GDM1 (cell line): Measurements from ENCODE around the gene SLC26A1.
"Not testable (repeated sequence)": the region's sequence is repeated elsewhere in the genome, so short reads cannot be mapped to it uniquely, and the experiment has no call there.

Experiments
- DNase-seq: peaks from one replicate; lab custom pipeline; 2025; lab: John Stamatoyannopoulos, UW

The SLC26A1 gene

DNA sequence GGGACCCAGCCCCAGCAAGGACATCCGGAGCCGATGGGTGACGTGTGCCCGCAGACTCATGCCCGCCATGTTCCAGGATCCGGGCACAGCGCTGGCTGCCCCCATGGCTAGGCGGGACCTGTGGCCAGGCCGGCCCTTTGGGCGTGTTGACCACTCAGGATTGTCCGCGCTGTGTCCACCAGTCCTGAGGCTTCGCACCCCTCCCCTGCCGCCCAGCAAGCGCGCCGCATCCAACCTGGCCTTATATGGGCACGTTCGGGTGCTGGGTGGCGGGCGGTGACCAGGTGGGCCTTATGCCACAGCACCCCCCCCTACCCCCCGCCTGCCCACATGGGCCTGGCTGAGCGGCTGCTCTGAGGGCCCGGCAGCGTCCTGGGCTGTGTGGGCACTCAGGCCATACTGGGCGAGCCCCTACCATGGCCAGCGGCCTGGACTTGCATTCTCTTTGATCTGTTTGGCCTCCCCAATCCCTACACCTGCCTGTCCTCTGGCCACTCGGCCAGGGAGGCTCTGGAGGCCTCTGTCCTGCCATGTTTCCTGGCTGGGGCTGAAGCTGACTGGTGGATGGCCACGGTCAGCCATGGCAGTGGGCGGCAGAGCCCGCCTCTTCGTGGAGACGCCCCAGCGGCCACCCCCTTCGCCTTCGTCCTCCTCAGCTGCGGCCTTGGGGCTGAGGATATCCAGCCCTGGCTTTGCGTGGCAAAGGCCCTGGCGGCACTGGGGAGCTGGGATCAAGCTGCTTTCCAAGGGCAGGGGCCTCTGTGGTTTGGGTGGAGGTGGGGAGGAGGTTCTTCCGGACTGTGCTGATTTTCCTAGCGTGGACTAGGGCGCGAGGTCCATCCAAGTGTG is 20.2 kb upstream of the SLC26A1 start:
- no peak for DNase-seq

DNA sequence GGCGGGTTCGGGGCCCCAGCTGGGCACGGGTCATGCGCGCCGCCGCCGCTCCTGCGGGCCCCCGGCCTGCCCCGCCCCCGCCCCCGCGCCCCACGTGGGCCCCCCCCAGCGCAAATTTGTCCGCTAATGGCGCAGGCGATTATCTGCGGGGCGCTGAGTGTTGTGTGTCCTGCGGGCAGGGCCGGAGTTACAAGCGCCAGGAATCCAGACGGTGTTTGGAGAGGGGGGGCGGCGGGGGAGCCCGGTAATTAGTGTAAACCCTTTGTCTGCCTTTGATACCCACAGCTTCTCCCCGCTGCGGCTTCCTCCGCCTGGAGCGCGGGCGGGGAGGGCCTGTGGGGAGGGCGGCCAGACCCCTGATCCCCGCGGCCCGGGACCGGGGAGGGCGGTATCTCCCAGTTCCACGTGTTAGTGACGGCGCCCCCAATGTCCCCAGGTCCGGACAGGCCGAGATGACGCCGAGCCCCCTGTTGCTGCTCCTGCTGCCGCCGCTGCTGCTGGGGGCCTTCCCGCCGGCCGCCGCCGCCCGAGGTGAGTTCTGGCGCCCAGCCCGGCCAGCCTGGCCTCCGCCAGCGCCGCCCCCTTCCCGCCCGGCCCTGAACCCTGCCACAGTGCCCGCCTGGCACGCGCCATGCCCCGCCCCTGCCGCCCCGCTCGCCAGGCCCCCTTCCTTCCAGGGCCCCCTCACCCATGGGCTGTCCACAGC is 19.0 kb upstream of the SLC26A1 start:
- no peak for DNase-seq

DNA sequence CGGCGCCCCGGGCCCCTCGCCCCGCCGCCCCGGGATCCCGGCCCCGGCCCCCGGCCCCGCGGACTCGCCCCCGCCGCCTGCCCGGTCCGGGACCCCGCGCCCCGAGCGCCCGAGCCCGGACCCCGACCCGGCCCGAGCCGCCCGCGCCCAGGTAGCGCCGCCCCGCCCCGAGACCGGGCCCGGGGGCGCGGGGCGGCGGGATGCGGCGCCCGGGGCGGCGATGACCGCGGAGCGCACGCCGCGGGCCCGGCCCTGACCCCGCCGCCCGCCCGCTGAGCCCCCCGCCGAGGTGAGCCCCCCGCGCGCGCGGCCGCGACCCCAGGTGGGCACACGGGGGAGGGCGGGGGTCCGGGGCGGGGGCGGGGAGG is 18.4 kb upstream of the SLC26A1 start:
- DNase-seq: no peak

DNA sequence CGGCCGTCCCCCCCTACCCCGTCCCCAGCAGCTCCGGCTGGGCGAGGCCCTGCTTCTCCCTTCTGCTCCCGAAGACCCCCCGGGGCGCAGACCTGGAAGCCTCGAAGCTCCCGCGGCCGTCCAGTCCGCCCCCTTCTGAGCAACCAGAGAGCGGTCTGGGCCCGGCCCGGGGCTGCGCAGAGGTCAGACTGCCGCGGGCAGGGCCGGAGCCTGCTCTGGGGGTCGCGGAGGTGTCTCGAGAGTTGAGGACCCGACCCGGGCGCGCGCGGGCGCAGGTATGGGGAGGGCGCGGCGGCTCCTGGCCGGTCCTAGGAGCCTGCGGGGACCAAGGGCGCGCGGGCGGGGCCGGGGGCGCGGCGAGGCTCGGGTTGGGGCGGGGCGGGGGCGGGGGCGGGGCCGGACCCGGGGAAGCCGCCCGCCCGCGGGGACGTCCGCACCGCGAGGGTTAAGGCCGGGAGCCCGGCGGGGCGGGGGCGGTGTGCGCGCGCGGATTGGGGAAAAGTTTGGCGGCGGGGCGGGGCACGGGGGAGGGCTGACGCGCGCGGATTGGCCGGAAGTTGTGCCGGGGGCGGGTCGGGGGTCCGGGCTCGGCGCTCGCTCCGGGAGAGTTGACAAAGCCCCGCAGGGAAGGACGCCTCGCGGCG is 17.9 kb upstream of the SLC26A1 start, which contains the start of gene FGFRL1:
Gene FGFRL1 (plus strand): TSS at position 605 of the 644 bp plus-strand sequence. CDS start 860 bp downstream, outside the sequence.
- peak; percentile 78 for DNase-seq

DNA sequence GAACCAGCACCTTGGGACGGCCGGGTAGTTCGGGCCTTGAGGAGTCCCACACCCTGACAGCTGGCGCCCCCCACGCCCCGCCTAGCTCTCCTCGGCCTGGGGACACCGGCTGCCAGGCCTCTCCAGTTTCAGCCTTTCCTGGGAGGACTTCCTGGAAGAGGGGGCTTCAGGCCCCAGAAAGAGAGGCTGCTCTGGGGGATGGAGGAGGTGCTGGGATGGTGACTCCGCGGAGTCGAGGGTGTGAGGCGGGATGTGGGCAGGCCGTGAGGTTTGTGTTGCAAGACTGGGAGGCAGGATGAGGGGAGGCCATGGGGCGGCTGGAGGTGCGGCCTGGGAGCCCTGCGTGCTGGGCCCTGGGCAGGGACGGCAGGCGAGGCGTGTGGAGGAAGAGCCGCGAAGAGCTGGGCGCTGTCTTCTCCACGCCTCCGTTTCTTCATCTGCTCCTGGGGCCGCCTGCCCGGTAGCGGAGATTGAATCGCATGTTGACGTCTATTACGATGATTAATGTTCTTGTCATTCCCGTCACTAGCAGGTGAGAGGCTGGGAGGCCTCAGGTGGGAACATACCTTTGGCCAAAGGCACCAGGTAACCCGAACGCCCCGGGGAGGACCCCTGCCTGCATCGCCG is 17.3 kb upstream of the SLC26A1 start:
- peak; percentile 16 for DNase-seq

DNA sequence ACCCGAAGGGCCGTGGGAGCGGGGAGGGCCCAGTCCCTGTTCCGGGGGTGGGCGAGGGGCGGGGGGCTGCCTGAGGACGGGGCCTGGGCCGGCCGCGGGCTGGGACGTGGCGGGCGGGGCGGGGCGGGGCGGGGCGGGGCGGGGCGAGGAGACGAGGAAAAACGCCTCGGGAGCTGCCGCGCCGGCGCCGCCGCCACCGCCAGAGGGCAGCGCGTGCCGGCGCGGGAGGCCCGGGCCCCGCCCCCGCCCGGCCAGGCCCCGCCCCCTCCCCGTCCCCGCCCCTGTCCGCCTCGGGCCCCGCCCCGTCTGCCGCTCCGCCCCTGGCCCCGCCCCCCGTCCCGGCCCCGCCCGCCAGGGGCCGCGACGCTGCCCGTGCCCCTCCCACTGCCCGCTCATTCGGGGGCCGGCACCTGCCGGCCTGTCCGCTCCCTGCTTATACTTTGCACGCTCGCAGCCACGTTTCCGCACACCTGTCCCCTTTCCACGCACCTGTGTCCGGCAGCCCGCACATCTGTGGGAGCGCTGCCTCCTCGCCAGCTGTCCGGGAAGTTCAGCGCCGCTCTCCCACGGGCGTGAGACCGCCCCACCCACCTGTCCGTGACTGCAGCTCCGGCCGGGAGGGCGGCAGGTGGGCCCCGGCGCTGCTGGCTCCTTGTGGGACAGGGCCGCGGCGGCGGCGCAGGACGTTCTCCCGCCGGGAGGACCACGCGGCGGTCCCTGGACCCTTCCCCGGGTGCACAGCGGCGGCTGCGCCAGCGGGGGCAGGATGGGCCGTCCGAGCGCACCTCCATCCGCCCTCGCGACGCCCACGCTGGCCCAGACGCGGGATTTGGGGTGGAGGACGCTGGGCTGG is 16.6 kb upstream of the SLC26A1 start:
- DNase-seq: peak; percentile 39

DNA sequence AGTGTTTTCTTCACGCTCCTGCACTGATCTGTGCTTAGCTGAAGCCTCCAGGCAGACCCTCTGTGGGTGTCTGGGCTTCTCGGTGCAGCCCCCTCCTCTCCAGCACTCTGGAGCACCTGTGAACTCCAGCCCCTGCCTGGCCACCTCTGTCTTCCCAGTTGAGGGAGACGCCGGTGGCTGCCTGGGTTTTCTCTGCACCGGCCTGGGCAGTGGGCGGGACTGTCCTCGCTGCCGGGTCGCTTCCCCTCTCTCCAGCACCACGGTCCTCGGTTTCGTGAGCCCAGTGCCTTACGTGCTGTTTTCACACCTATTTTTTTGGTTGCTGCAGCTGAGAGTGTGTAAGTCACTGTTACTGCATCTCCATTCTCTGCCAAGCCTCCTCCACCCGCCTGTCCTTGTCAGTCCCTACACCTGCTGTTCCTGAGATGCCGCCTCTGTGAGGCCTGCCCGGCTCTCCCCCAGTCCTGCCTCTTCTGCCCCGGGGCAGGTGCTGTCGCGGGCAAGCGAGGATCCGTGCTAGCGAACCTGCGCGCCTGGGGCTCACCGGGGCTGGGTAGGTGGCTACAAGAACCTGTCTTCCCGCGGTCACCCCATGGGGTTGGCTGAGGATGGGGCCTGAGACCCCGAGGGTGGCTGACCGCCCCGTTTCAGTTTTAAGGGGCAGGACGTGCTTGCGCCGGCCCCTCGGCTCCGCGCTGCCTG is 15.8 kb upstream of the SLC26A1 start:
- no peak for DNase-seq

DNA sequence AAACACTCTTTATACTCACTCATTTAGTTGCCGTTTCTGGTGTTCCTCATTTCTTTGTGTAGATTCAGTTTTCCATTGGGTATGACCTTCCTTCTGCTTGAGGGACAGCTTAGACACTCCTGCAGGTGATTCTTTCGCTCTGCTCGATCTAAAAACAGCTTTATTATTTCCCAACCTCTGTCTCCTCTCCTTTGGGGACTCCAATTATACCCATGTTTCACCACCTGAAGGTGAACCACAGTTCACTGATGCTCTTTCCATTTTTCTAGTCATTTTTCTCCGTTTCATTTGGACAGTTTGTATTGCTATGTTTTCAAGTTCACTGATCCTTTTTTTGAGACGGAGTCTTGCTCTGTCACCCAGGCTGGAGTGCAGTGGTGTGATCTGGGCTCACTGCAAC is 13.7 kb upstream of the SLC26A1 start:
- no peak for DNase-seq

DNA sequence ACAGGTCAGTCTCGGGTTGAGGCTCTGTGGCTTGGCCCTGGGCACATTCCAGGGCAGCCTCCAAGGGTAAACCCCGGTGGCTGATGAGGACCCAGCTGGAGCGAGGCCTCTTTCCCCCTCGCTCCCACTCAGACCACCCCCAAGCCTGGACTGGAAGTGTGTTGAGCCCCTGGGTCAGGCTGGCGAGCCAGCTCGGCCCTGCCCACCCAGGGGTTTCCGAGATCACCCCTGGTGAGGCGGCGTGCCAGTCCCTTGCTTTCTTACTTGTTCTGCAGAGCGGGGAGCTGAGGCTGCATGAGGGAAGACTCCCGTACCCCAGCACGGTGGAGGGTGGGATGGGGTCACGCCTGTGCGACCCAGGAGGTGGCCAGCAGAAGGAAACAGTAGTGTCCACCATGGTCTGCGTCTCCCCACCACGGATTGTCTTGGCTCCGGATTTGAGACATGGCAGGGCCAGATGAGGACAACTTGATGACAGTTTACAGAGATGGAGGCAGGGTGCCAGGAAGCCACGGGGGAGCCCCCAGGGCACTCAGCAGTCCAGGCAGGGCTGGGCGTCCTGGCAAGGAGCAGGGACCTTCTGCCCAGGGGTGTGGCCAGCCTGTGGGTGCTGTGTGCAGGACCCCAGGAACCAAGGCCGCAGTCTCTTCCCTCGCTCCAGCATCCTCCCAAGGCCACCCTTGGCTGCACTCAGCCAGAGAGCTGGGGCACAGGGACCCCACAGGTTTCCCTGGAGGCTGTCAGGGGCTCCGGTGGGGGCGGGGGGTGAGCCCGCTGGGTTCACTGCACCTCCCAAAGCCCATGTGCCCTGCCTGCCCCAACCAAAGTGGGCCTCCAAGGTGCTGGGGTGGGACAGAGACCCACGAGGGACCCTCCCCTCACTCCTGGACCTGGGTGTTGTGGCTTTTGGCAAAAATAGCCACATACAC is 11.6 kb upstream of the SLC26A1 start:
- no peak for DNase-seq

DNA sequence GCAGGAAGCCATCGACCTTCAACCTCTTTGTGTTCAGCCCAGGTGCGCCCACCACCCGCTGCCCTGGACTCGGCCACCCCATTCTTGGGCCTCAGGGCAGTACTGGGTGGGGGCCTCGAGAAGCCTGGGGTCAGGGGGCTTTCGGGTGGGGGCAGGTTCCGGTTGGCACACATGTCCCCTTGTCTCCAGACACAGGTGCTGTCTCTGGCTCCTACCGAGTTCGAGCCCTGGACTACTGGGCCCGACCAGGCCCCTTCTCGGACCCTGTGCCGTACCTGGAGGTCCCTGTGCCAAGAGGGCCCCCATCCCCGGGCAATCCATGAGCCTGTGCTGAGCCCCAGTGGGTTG is 10.8 kb upstream of the SLC26A1 start:
- no peak for DNase-seq

DNA sequence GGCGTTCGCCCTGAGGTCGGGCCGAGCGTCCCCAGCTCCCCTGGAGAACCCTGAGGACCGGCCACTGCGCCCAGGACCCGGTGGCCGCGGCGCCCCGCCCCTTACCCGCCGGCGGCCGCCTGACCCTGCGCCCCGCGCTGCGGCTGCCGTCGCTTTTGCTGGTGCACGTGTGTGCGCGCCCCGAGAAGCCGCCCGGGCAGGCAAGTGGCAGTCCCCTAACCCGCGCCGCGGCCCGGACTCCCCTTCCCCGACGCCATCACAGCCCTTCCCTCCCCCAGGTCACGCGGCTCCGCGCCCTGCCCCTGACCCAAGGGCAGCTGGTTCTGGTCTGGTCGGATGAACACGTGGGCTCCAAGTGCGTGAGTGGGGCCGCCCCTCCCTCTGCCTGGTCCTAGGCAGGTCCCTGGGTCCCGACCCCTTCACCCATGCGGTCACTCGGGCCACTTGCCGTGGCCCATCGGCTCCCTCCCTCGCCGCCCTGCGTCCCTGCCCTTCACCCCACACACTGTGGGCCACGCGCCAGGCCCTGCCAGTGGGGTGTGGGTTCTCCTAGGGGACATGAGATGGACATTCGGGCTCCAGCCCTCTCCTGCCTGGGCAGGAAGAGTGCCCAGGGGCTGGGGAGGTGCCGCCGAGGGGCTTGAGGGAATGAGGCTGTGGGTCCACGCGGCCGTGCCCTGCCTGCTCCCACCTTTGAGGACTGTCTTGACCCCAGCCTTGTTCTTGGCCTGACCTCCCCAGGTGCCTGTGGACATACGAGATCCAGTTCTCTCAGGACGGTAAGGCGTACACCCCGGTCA is 10.3 kb upstream of the SLC26A1 start:
- DNase-seq: no peak

DNA sequence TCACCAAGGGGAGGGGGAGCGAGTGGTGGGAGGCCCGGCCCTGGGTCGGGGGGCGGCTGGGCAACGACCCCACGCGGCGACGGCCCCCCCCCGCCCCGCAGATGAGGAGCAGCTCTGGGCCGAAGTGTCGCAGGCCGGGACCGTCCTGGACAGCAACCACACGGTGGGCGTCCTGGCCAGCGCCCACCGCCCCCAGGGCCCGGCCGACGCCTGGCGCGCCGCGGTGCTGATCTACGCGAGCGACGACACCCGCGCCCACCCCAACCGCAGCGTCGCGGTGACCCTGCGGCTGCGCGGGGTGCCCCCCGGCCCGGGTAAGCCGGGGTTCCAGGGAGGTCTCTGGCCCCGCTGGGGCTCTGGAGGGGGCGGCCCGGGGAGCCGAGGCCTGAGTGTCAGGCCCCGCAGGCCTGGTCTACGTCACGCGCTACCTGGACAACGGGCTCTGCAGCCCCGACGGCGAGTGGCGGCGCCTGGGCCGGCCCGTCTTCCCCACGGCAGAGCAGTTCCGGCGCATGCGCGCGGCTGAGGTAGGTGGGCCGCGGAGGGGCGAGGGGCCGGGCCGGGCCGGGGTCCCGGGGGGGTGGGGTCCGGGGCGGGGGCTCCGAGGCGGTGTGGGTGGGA is 9.5 kb upstream of the SLC26A1 start:
- no peak for DNase-seq

DNA sequence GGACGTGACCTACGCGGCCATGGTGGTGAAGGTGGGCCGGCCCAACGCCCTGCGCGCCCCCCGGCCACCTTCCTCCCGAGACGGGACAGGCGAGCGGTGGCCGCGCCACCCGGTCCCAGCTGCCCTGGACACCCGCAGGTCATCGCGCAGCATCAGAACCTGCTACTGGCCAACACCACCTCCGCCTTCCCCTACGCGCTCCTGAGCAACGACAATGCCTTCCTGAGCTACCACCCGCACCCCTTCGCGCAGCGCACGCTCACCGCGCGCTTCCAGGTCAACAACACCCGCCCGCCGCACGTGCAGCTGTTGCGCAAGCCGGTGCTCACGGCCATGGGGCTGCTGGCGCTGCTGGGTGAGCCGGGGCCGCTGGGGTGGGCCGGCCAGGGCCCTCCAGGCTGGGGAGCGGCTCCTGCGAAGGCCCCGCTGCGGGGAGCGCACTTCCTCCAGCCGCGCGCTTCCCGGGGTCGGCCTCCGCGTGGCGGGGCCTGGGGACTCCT is 9.0 kb upstream of the SLC26A1 start:
- no peak for DNase-seq

DNA sequence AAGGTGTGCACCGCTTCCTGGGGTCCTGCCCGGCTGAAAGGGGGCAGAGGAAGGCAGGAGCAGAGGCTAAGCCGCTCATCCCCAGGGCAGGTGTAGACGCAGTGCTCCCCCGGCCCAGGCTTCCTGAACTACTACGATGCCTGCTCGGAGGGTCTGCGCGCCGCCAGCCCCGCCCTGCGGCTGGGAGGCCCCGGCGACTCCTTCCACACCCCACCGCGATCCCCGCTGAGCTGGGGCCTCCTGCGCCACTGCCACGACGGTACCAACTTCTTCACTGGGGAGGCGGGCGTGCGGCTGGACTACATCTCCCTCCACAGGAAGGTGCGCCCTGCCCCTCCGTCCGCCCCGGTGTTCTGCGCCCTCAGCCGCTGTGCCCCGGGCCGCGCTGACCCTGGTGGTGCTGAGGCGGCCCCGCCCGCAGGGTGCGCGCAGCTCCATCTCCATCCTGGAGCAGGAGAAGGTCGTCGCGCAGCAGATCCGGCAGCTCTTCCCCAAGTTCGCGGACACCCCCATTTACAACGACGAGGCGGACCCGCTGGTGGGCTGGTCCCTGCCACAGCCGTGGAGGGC is 8.4 kb upstream of the SLC26A1 start:
- DNase-seq: no peak

DNA sequence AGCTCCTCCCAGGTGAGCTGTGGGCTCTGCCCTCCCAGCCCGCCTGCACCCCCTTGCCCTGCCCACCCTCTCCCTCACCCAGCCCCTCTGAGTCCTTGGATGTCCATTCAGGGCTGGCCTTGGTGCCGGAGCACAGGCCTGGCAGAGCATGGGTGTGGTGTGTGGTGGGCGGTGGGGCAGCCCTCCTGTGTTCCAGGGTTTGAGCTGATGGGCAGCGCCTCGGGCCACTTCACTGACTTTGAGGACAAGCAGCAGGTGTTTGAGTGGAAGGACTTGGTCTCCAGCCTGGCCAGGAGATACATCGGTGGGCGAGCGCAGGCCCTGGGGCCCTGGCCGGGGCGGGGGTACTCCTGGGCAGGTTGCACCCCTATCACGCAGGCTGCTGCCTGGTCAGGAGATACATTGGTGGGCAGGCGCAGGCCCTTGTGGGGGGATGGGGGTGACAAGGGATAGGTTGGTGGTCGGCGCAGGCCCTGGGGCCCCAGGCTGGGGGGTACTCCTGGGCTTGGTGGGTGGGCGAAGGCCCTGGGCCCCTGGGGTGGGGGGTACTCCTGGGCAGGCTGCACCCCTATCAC is 7.6 kb upstream of the SLC26A1 start:
- DNase-seq: no peak

DNA sequence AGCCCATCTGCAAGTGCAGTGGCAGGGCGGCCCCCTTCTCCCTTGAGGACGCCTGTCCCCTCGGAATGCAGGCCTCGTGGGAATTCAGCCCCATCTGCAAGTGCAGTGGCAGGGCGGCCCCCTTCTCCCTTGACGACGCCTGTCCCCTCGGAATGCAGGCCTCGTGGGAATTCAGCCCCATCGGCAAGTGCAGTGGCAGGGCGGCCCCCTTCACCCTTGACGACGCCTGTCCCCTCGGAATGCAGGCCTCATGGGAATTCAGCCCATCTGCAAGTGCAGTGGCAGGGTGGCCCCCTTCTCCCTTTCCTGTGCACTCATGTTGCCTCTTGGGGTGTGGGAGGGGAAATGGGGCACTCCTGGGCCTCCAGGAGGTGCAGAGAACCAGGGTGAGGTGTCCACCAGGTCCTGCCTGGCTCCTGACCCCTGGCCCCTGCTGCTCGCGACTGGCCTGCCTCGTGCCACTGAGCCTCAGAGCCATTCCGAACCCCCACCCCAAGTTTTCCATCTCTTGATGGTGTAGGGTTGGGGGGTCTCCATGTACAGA is 6.8 kb upstream of the SLC26A1 start:
- DNase-seq: no peak

DNA sequence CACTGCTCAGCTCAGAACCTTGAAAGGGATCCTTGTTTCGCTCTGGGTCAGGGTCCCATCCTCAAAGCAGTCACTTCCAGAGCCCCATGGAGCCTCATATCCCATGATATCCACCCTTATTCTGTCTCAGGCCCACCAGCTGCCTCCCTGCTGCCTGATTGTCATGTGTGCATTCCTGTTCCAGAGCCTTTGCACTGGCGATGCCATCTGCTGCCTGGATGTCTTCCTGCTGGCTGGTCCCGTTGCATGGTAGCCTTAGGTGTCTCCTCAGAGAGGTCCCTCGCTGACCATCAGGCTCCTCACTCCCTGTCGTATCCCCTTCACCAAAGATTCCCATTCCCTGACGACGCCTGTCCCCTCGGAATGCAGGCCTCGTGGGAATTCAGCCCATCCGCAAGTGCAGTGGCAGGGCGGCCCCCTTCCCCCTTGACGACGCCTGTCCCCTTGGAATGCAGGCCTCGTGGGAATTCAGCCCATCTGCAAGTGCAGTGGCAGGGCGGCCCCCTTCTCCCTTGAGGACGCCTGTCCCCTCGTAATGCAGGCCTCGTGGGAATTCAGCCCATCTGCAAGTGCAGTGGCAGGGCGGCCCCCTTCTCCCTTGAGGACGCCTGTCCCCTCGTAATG is 6.1 kb upstream of the SLC26A1 start:
- not testable (repeated sequence) for DNase-seq
